H1 (cell line): ENCODE data around the gene SETDB2.

Source experiments
- CEBPB ChIP-seq: IDR thresholded peaks from 2 replicates; pipeline ENCODE4 v1.6.1; 2012; ENCODE audit warnings: low read depth, low read length
- CTCF ChIP-seq, 3 experiments: IDR thresholded peaks; 1 replicate in 2 of 3; 2 replicates in 1 of 3; pipeline versions ENCODE4 v1.5.1 to v1.6.1; 2011; ENCODE audit warnings: low read length in 3 of 3, mild to moderate bottlenecking in 3 of 3, inconsistent platforms in 2 of 3, low read depth in 1 of 3, moderate library complexity in 1 of 3; ENCODE audit not compliant: insufficient read depth in 1 of 3; ENCODE audit errors: control extremely low read depth in 1 of 3
- FOSL1 ChIP-seq: IDR thresholded peaks from 2 replicates; pipeline ENCODE4 v1.6.1; 2011; ENCODE audit warnings: mild to moderate bottlenecking, low read depth, low read length, moderate library complexity; ENCODE audit not compliant: insufficient read depth
- MAX ChIP-seq: IDR thresholded peaks from 2 replicates; pipeline ENCODE4 v1.6.1; 2012; ENCODE audit warnings: inconsistent platforms
- PHF8 ChIP-seq: fragments of 200-600 bp; sonication (generic); conservative IDR thresholded peaks from 2 replicates; pipeline ENCODE4 v1.7.1; 2012; ENCODE audit warnings: low read depth, mild to moderate bottlenecking, inconsistent platforms, low read length, moderate library complexity
- POLR2A ChIP-seq, 2 experiments: IDR thresholded peaks; 1 replicate in 1 of 2; 2 replicates in 1 of 2; pipeline ENCODE4 v1.6.1; 2011; ENCODE audit warnings: low read depth in 2 of 2, low read length in 2 of 2, mild to moderate bottlenecking in 2 of 2; ENCODE audit errors: control extremely low read depth in 1 of 2
- RBBP5 ChIP-seq: IDR thresholded peaks from 2 replicates; pipeline ENCODE4 v1.7.1; 2012; ENCODE audit warnings: low read depth, mild to moderate bottlenecking, inconsistent platforms, low read length, moderate library complexity, borderline replicate concordance
- RFX5 ChIP-seq: IDR thresholded peaks from 2 replicates; pipeline ENCODE4 v1.6.1; 2011; ENCODE audit warnings: low read depth, low read length, improper control_type of control experiment, borderline replicate concordance

- no peak for TF ChIP-seq RFX5
- no peak for TF ChIP-seq CEBPB
- no peak for TF ChIP-seq CTCF (IDR thresholded peaks at IDR 0.05; ENCODE audit: control extremely low read depth in 1 of 3, insufficient read depth in 1 of 3, low read depth in 1 of 3, low read length in 3 of 3)
- TF ChIP-seq PHF8, result no peak
- TF ChIP-seq POLR2A (IDR thresholded peaks at IDR 0.05; ENCODE audit: control extremely low read depth in 1 of 2, low read depth in 2 of 2, low read length in 2 of 2), result no peak
- no peak for TF ChIP-seq FOSL1
- TF ChIP-seq RBBP5, result no peak
- TF ChIP-seq MAX, result no peak
Observed at GRCh38 chr13:49530457-49530856, 86.4 kb downstream of the SETDB2 start.
